ENCODE data around the gene MRPL58. TPM values are rescaled to one million over a fixed set of nuclear protein-coding genes. Genes with fewer than 3 reads are reported as not detected.

The MRPL58 gene
- total RNA-seq, 1 experiment from 2014 or later: 55.2 TPM

DNA sequence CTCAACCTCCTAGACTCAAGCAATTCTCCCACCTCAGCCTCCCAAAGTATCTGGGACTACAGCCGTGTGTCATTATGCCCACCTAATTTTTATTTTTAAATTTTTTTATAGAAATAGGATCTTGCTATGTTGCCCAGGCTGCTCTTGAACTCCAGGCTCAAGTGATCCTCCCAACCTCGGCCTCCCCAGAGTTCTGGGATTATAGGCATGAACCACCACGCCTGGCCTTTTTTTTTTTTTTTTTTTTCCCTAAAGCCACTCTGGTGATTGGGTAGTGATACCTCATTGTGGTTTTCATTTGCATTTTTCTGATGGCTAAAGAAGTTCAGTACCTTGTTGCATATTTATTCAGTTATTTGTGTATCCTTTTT lies 26.3 kb upstream of the MRPL58 start:
- DNase-seq (ENCODE audit: low read depth, low spot score): no peak
- in situ Hi-C loops (cut with HindIII; ENCODE audit: low pct_unique_long_range_greater_than_20kb, low sequenced_read_pairs) (no loop called here), intact Hi-C loops (cut with micrococcal nuclease; ENCODE audit: unreplicated experiment) (no loop called here)
- TF ChIP-seq SIN3A (IDR thresholded peaks at IDR 0.05; ENCODE audit: borderline replicate concordance, insufficient read depth, low read depth, low read length): no peak
- TF ChIP-seq, protein P1, sequence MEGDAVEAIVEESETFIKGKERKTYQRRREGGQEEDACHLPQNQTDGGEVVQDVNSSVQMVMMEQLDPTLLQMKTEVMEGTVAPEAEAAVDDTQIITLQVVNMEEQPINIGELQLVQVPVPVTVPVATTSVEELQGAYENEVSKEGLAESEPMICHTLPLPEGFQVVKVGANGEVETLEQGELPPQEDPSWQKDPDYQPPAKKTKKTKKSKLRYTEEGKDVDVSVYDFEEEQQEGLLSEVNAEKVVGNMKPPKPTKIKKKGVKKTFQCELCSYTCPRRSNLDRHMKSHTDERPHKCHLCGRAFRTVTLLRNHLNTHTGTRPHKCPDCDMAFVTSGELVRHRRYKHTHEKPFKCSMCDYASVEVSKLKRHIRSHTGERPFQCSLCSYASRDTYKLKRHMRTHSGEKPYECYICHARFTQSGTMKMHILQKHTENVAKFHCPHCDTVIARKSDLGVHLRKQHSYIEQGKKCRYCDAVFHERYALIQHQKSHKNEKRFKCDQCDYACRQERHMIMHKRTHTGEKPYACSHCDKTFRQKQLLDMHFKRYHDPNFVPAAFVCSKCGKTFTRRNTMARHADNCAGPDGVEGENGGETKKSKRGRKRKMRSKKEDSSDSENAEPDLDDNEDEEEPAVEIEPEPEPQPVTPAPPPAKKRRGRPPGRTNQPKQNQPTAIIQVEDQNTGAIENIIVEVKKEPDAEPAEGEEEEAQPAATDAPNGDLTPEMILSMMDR (IDR thresholded peaks at IDR 0.05): no peak
- TF ChIP-seq, protein P2, sequence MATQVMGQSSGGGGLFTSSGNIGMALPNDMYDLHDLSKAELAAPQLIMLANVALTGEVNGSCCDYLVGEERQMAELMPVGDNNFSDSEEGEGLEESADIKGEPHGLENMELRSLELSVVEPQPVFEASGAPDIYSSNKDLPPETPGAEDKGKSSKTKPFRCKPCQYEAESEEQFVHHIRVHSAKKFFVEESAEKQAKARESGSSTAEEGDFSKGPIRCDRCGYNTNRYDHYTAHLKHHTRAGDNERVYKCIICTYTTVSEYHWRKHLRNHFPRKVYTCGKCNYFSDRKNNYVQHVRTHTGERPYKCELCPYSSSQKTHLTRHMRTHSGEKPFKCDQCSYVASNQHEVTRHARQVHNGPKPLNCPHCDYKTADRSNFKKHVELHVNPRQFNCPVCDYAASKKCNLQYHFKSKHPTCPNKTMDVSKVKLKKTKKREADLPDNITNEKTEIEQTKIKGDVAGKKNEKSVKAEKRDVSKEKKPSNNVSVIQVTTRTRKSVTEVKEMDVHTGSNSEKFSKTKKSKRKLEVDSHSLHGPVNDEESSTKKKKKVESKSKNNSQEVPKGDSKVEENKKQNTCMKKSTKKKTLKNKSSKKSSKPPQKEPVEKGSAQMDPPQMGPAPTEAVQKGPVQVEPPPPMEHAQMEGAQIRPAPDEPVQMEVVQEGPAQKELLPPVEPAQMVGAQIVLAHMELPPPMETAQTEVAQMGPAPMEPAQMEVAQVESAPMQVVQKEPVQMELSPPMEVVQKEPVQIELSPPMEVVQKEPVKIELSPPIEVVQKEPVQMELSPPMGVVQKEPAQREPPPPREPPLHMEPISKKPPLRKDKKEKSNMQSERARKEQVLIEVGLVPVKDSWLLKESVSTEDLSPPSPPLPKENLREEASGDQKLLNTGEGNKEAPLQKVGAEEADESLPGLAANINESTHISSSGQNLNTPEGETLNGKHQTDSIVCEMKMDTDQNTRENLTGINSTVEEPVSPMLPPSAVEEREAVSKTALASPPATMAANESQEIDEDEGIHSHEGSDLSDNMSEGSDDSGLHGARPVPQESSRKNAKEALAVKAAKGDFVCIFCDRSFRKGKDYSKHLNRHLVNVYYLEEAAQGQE (IDR thresholded peaks at IDR 0.05; ENCODE audit: insufficient read depth in 1 of 2, low read depth in 2 of 2, low read length in 1 of 2): no peak
- TF ChIP-seq POLR2AphosphoS5 (IDR thresholded peaks at IDR 0.05; ENCODE audit: low read depth, low read length): no peak
- TF ChIP-seq TCF7L2 (IDR thresholded peaks at IDR 0.05; ENCODE audit: low read depth, low read length): no peak
- ChIA-PET POLR2A (interaction anchor here (0.6 kb wide), 1 partner anchor 938 kb away, joined by 3 read pairs; no protein-coding TSS in a partner anchor), CTCF (no interaction called here)
- Histone ChIP-seq H3K4me1 (ENCODE audit: control insufficient read depth, insufficient read depth, low read length) (peaks cover 22% of the 10 kb centered on the region), H3K36me3 (ENCODE audit: control insufficient read depth, insufficient read depth, low read length) (no peaks in the 10 kb centered on the region; the same call in 1 of the 2 replicates), H3K27ac (ENCODE audit: low read length) (no peak overlapping the region), H3K27me3 (ENCODE audit: control insufficient read depth, insufficient read depth, low read length) (no peaks in the 10 kb centered on the region), H3K9me3 (ENCODE audit: control insufficient read depth, insufficient read depth, low read depth, low read length) (no peaks in the 10 kb centered on the region), H3K4me3 (ENCODE audit: low read depth in 2 of 2, low read length in 2 of 2) (no peak overlapping the region)
- ATAC-seq: no peak
- BruUV-seq (replicated peaks): no TSS peak

DNA sequence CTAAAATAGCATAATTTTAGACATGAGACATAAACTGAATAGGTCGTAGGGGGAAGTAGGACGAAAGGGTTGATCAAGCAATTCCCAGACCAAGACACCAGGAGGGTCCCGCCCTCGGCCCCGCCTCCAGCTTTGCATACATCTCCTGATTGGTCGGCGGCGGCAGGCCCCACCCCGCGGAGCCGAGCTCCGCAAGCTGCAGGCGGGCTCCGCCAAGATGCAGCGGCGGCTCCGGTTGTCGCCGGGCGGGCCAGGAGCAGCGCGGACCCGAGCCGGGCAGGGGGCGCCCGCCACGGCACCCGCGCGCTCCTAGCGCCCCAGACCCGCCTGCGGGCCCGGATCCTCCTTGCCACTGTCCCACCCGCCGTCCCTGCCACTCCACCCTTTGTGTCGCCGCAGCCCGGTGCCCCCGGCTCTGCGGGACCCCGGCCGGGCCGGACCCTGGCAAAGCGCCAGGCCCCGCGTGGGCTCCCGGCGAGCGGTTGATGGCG lies 25.0 kb upstream of the MRPL58 start, which contains the start of gene CDR2L:
CDR2L (plus strand) TSS at position 215 of the 491 bp plus-strand sequence. CDS start 412 bp downstream, outside the sequence.
- H3K27ac ChIP-seq (ENCODE audit: low read length): peak within 1 kb of the TSS; percentile 74
- no peaks in the 10 kb centered on the region; the same call in 1 of the 2 replicates for H3K36me3 ChIP-seq (ENCODE audit: control insufficient read depth, insufficient read depth, low read length)
- H3K4me1 ChIP-seq (ENCODE audit: control insufficient read depth, insufficient read depth, low read length): peaks cover 23% of the 10 kb centered on the region
- no peaks in the 10 kb centered on the region for H3K9me3 ChIP-seq (ENCODE audit: control insufficient read depth, insufficient read depth, low read depth, low read length)
- TF ChIP-seq, protein P1 (IDR thresholded peaks at IDR 0.05): no peak
- TF ChIP-seq POLR2AphosphoS5 (IDR thresholded peaks at IDR 0.05; ENCODE audit: low read depth, low read length): peak; percentile 51; the same call in 1 of the 2 replicates
- intact Hi-C loops (cut with micrococcal nuclease; ENCODE audit: unreplicated experiment) (no loop called here), in situ Hi-C loops (cut with HindIII; ENCODE audit: low pct_unique_long_range_greater_than_20kb, low sequenced_read_pairs) (no loop called here)
- ATAC-seq (peak; percentile 96), DNase-seq (ENCODE audit: low read depth, low spot score) (peak; percentile 65)
- ChIA-PET CTCF (interaction anchor here (0.6 to 2.2 kb wide), 4 partner anchors 26 to 769 kb away, joined by 3 to 18 read pairs (median 4); partner anchors contain the start of genes OTOP2 and USH1G), POLR2A (interaction anchor here (0.6 to 1.2 kb wide), 3 partner anchors 21 to 48 kb away, joined by 3 to 5 read pairs (median 3); no protein-coding TSS in a partner anchor)
- H3K4me3 ChIP-seq (ENCODE audit: low read depth in 2 of 2, low read length in 2 of 2): peak within 1 kb of the TSS; percentile 73 to 74
- no peaks in the 10 kb centered on the region for H3K27me3 ChIP-seq (ENCODE audit: control insufficient read depth, insufficient read depth, low read length)
- BruUV-seq (replicated peaks): no TSS peak
